ENCODE data around the gene SDK1. TPM values are rescaled to one million over a fixed set of nuclear protein-coding genes. Genes with fewer than 3 reads are reported as not detected.

Gene SDK1
- total RNA-seq, 1 experiment from 2014 or later: 9.3 TPM

- no peak for TF ChIP-seq PRRX2 (CRISPR knock-in tag; IDR thresholded peaks at IDR 0.05)
- TF ChIP-seq ATF2 (CRISPR knock-in tag; IDR thresholded peaks at IDR 0.05; ENCODE audit: borderline replicate concordance, low read depth): no peak
- TF ChIP-seq MYBL2 (CRISPR knock-in tag; IDR thresholded peaks at IDR 0.05): no peak
- POLR2A ChIA-PET: no interaction called here
- DNase-seq (ENCODE audit: low spot score) (no peak), ATAC-seq (no peak)
- Mint-ChIP-seq H3K36me3 (no peaks in the 10 kb centered on the region), H3K4me3 (no peak overlapping the region), H3K4me1 (no peaks in the 10 kb centered on the region), H3K27me3 (ENCODE audit: low read depth) (no peaks in the 10 kb centered on the region), H3K27ac (no peak overlapping the region), H3K9me3 (0 out of 2 replicates have a peak, but pooled peaks cover 4% of the 10 kb centered on the region)
- CTCF ChIA-PET: no interaction called here
Measured at GRCh38 chr7:3537210-3537875, 236.3 kb downstream of the SDK1 start.

- no peak overlapping the region for H3K27ac Mint-ChIP-seq
- CTCF ChIA-PET: no interaction called here
- H3K27me3 Mint-ChIP-seq (ENCODE audit: low read depth): no peaks in the 10 kb centered on the region
- H3K9me3 Mint-ChIP-seq: 0 out of 2 replicates have a peak, but pooled peaks cover 4% of the 10 kb centered on the region
- no peak overlapping the region for H3K4me3 Mint-ChIP-seq
- TF ChIP-seq NFYB (CRISPR knock-in tag; conservative IDR thresholded peaks at IDR 0.05; ENCODE audit: low read depth) (no peak), ZNF232 (CRISPR knock-in tag; IDR thresholded peaks at IDR 0.05) (no peak)
- ATAC-seq (no peak), DNase-seq (ENCODE audit: low spot score) (no peak)
- H3K36me3 Mint-ChIP-seq: no peaks in the 10 kb centered on the region
- no peaks in the 10 kb centered on the region for H3K4me1 Mint-ChIP-seq
- POLR2A ChIA-PET: no interaction called here
Measured at GRCh38 chr7:3538041-3538440, 237.0 kb downstream of the SDK1 start.

GRCh38 chr7:3540456-3541220 is 239.6 kb downstream of the SDK1 start:
- H3K27me3 Mint-ChIP-seq (ENCODE audit: low read depth): no peaks in the 10 kb centered on the region
- CTCF ChIA-PET: no interaction called here
- no peak overlapping the region for H3K4me3 Mint-ChIP-seq
- TF ChIP-seq ZBTB43 (CRISPR knock-in tag; IDR thresholded peaks at IDR 0.05) (no peak), EMX1 (CRISPR knock-in tag; IDR thresholded peaks at IDR 0.05) (no peak), ATF6 (CRISPR knock-in tag; IDR thresholded peaks at IDR 0.05) (no peak), FOXJ3 (CRISPR knock-in tag; IDR thresholded peaks at IDR 0.05; ENCODE audit: borderline replicate concordance) (no peak), ERG (CRISPR knock-in tag; IDR thresholded peaks at IDR 0.05) (no peak), NR1H2 (CRISPR knock-in tag; IDR thresholded peaks at IDR 0.05) (no peak), AR (CRISPR knock-in tag; IDR thresholded peaks at IDR 0.05) (no peak), E2F1 (CRISPR knock-in tag; IDR thresholded peaks at IDR 0.05) (no peak), TEAD1 (CRISPR knock-in tag; IDR thresholded peaks at IDR 0.05) (no peak), ZBTB21 (CRISPR knock-in tag; IDR thresholded peaks at IDR 0.05; ENCODE audit: borderline replicate concordance) (no peak), ZNF396 (CRISPR knock-in tag; IDR thresholded peaks at IDR 0.05; ENCODE audit: borderline replicate concordance) (no peak), RORB (CRISPR knock-in tag; IDR thresholded peaks at IDR 0.05) (no peak), FOXK1 (CRISPR knock-in tag; IDR thresholded peaks at IDR 0.05) (no peak), ZNF219 (CRISPR knock-in tag; IDR thresholded peaks at IDR 0.05; ENCODE audit: borderline replicate concordance) (no peak), ZNF121 (CRISPR knock-in tag; IDR thresholded peaks at IDR 0.05) (no peak), JAZF1 (CRISPR knock-in tag; IDR thresholded peaks at IDR 0.05) (no peak)
- ATAC-seq: no peak
- 0 out of 2 replicates have a peak, but pooled peaks cover 1% of the 10 kb centered on the region for H3K9me3 Mint-ChIP-seq
- H3K4me1 Mint-ChIP-seq: 0 out of 2 replicates have a peak, but pooled peaks cover 2% of the 10 kb centered on the region
- POLR2A ChIA-PET: no interaction called here
- H3K36me3 Mint-ChIP-seq: no peaks in the 10 kb centered on the region
- no peak overlapping the region for H3K27ac Mint-ChIP-seq
- DNase-seq (ENCODE audit: low spot score): no peak

All from WTC11 (cell line).